ENCODE results near the gene ZXDC. TPM values are rescaled to one million over a fixed set of nuclear protein-coding genes. Genes with fewer than 3 reads are reported as not detected.

Gene ZXDC
- total and polyA plus RNA-seq, 8 donors, result 30.1 to 40.8 (median 35.5) TPM

- Histone ChIP-seq H3K4me3 (peak within 1 kb of the TSS in 1 of 2 donors; percentile 11), H3K4me1 (peaks cover 0 to 13% of the 10 kb centered on the region in 2 donors), H3K36me3 (no peaks in the 10 kb centered on the region), H3K27ac (no peak within 1 kb of the TSS), H3K27me3 (peaks cover 10 to 60% of the 10 kb centered on the region in 2 donors), H3K9me3 (peaks cover 0 to 3% of the 10 kb centered on the region in 2 donors)
- intact Hi-C loops (cut with DNase I), result loop anchor here in 1 of 2 donors (5.0 kb wide), 2 partner anchors 137 to 262 kb away; no protein-coding TSS in a partner anchor
- DNase-seq (peak; percentile 62 to 85 (median 75)), ATAC-seq (peak; percentile 90)
- TF ChIP-seq CTCF (IDR thresholded peaks at IDR 0.05), result no peak
These were observed 81.3 kb downstream of the ZXDC start, which contains the start of gene CFAP100 for GRCh38 chr3:126394179-126394976. CFAP100 (plus strand) TSS chr3:126394909; CDS start chr3:126396001, 1,092 bp downstream.

- peak in 1 of 4 donors; percentile 5 for DNase-seq
- Histone ChIP-seq H3K4me1 (peaks cover 6 to 21% of the 10 kb centered on the region in 2 donors), H3K4me3 (no peak overlapping the region), H3K27ac (no peak overlapping the region), H3K27me3 (peaks cover 10 to 66% of the 10 kb centered on the region in 2 donors), H3K9me3 (no peaks in the 10 kb centered on the region), H3K36me3 (no peaks in the 10 kb centered on the region)
- TF ChIP-seq CTCF (IDR thresholded peaks at IDR 0.05), result no peak
- intact Hi-C loops (cut with DNase I), result loop anchor here in 1 of 2 donors (5.0 kb wide), 2 partner anchors 136 to 261 kb away; no protein-coding TSS in a partner anchor
- no peak for ATAC-seq
These were observed 82.1 kb downstream of the ZXDC start for GRCh38 chr3:126393563-126393962.

- no peak for TF ChIP-seq CTCF (IDR thresholded peaks at IDR 0.05)
- peaks cover 6 to 21% of the 10 kb centered on the region in 2 donors for H3K4me1 ChIP-seq
- H3K9me3 ChIP-seq, result no peaks in the 10 kb centered on the region
- H3K27ac ChIP-seq, result no peak overlapping the region
- peaks cover 10 to 66% of the 10 kb centered on the region in 2 donors for H3K27me3 ChIP-seq
- no peaks in the 10 kb centered on the region for H3K36me3 ChIP-seq
- intact Hi-C loops (cut with DNase I), result loop anchor here in 1 of 2 donors (5.0 kb wide), 2 partner anchors 135 to 260 kb away; no protein-coding TSS in a partner anchor
- ATAC-seq, result no peak
- no peak for DNase-seq
- H3K4me3 ChIP-seq, result no peak overlapping the region
These were observed 83.4 kb downstream of the ZXDC start for GRCh38 chr3:126392246-126392645.

- TF ChIP-seq CTCF (IDR thresholded peaks at IDR 0.05), result no peak
- intact Hi-C loops (cut with DNase I), result loop anchor here in 1 of 2 donors (5.0 kb wide), 2 partner anchors 134 to 259 kb away; no protein-coding TSS in a partner anchor
- no peak for ATAC-seq
These were observed 84.1 kb downstream of the ZXDC start for GRCh38 chr3:126391631-126392030.

GRCh38 chr3:126390751-126391150 lies 84.9 kb downstream of the ZXDC start:
- Histone ChIP-seq H3K9me3 (no peaks in the 10 kb centered on the region), H3K4me1 (peaks cover 6 to 21% of the 10 kb centered on the region in 2 donors), H3K27me3 (peaks cover 10 to 59% of the 10 kb centered on the region in 2 donors), H3K4me3 (no peak overlapping the region), H3K27ac (no peak overlapping the region), H3K36me3 (no peaks in the 10 kb centered on the region)
- DNase-seq, result peak in 1 of 4 donors; percentile 19
- TF ChIP-seq CTCF (IDR thresholded peaks at IDR 0.05), result no peak
- intact Hi-C loops (cut with DNase I), result loop anchor here in 1 of 2 donors (5.0 kb wide), 2 partner anchors 133 to 258 kb away; no protein-coding TSS in a partner anchor
- ATAC-seq, result no peak

More at GRCh38 chr3:126391631-126392030, 84.1 kb downstream of the ZXDC start:
- H3K4me3 ChIP-seq, result no peak overlapping the region
- peaks cover 10 to 66% of the 10 kb centered on the region in 2 donors for H3K27me3 ChIP-seq
- H3K36me3 ChIP-seq, result no peaks in the 10 kb centered on the region
- peak in 1 of 4 donors; percentile 7 for DNase-seq
- H3K4me1 ChIP-seq, result peaks cover 6 to 21% of the 10 kb centered on the region in 2 donors
- no peaks in the 10 kb centered on the region for H3K9me3 ChIP-seq
- H3K27ac ChIP-seq, result no peak overlapping the region
